ENCODE results near the gene MAML3.

- TF ChIP-seq CTCF (IDR thresholded peaks at IDR 0.05; ENCODE audit: insufficient read depth, low read depth, low read length): no peak
- TF ChIP-seq EZH2 (IDR thresholded peaks at IDR 0.05; ENCODE audit: insufficient read depth, low read length): no peak
These were observed 20.6 kb upstream of the MAML3 start for GRCh38 chr4:140174543-140174942.

All from astrocyte (in vitro differentiated cells and primary cell).